NCI-H524 treated with DMSO at 0.1 percent for 48 hours (cell line): Measurements from ENCODE around the gene STXBP1.
"Not testable (repeated sequence)": the region's sequence is repeated elsewhere in the genome, so short reads cannot be mapped to it uniquely, and the experiment has no call there.

ENCODE experiments used
- DNase-seq: peaks from one replicate; lab custom pipeline; 2025; lab: John Stamatoyannopoulos, UW

Gene STXBP1

DNA sequence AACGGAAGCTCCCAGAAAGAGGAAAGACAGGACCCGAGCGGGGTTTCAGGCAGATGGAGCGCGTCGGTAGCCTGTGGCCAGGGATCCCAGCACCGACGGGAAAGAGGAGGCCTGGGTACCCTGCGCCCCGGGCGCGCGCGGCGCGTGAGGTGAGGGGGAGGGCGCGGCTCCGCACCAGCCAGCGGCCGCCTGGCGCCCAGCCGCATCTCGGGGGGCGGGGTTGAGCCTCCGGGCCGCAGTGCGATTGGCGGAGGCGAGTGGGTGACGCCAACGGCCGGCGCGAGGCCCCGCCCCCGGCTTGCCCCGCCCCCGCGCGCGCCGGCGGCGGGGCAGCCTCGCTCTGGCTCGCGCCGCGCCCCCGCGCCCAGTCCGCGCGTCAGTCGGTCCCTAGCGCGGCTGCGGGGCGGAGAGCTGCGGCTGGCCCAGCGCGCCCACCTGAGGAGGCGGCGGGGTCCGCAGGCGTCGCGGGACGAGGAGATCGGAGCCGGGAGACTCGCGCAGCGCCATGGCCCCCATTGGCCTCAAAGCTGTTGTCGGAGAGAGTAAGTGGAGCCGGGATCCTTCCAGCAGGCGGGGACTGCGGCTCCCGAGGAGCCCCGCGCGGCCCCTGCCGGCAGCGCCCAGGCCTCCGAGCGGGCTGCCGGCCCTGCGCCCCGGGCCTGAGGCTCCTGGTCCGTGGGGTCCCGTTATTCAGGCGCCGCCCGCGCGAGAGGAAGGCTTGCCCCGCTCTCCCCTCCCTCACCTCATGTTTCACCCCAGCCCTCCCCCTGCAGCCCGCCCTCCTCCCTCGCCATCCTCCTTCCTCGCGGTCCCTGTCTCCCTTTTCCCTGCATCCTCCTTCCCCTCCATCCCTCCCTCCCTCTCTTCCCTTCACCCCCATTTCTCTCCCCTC is at the start of gene STXBP1:
Gene STXBP1 (plus strand): TSS at position 379 of the 892 bp plus-strand sequence. CDS start 127 bp downstream, at position 506.
- DNase-seq: no peak

DNA sequence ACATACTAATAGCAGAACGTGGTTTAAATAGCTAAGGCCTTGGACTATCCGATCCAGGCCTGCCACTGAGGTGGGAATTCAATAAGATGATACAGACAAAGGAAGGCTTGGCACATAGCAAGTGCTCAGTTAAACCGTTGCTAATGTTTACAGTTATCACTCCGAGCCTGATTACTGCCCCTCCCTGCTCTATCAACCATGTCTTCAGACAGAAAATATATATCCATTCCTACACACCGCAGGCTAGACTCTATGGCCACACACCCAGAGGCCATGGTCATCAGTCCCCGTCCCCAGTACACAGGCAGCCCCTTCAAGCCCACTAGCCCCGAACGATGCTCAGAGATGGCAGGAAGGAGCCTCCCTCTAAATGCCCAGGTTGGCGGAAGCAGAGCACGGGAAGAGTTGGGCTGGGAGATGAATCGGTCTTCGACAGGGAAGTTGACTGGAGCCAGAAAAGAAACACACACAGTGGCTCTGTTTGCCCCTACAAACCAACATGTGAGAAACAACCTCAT is 49.7 kb upstream of the STXBP1 start:
- DNase-seq: no peak

DNA sequence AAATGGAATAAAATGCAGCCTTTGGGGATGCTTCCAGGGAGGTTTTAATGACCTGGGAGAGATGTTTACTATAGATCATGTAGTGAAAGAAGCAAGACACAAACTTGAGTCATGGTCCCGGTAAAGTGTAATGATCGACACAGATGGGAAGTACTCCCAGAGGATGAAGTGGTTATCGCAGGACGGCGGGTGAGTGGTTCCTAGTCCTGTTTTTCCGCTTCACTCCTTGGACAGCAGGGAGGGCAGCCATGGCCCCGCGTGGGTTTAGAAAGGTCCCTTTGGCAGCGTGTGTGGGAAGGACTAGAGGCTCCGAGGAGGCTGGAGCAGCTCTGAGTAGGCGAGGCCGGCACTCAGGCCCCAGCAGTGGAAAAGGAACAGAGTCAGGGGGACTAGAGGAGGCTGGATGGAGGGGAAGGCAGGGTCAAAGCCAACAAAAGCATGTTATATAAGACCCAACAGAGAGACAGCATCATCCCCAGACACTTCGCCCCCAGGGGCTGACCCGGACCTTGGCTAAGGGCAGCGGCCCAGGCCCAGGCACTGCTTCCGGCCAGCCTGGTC is 49.2 kb upstream of the STXBP1 start:
- DNase-seq: no peak

DNA sequence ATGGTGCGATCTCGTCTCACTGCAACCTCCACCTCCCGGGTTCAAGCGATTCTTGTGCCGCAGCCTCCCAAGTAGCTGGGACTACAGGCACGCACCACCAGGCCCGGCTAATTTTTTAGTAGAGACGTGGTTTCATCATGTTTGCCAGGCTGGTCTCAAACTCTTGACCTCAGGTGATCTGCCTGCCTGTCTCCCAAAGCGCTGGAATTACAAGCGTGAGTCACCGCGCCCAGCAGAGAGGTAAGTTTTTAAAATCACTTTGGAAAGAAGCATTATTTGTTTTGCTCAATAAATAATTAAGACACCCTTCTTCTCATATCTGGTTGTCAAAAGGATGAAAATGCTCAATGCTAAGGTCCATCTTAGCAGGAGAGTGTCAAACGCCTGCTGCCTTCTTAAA is 48.5 kb upstream of the STXBP1 start:
- no peak for DNase-seq

DNA sequence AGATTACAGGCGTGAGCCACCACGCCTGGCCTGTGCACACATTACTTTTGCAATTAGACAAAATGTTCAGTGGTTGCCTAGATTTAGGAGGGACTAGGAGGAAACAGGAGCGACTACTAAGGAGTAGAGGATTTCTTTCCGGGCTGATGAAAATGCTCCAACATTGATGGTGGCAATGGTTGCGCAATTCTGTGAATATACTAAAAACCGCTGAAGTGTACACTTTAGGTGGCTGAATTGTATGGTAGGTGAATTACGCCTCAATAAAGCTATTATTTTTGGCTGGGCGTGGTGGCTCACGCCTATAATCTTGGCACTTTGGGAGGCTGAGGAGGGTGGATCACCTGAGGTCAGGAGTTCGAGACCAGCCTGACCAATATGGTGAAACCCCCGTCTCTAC is 46.8 kb upstream of the STXBP1 start:
- no peak for DNase-seq

DNA sequence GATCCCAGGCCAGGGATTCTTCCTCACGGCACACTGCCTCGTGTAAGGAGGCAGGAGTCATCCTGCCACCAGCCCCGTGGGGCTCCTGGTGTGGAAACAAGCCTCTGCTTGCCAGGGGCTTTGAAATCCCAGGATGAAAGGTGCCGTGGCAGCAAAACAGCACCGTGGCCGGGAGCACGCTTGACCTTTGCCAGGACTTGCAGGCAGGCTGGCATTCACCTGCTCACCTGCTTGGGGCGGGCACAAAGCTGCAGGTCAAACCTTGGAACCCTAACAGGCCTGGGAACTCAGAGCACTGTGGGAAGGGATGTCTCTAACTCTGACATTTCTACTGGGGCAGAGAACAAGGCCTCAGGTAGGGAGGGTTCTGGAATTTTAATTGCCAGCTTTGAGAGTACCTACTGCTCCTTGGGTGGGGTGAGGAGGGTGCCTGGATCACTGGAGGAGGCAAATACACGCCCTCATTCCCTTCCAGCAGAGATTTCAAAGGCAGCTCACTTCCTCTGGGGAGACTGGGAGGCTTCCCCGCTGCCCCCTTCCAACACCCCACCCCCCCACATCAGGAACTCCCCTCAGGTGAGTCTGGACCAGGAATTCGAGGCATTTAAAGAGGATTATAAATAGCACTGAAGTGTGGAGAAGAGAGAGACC is 45.6 kb upstream of the STXBP1 start:
- DNase-seq: no peak

DNA sequence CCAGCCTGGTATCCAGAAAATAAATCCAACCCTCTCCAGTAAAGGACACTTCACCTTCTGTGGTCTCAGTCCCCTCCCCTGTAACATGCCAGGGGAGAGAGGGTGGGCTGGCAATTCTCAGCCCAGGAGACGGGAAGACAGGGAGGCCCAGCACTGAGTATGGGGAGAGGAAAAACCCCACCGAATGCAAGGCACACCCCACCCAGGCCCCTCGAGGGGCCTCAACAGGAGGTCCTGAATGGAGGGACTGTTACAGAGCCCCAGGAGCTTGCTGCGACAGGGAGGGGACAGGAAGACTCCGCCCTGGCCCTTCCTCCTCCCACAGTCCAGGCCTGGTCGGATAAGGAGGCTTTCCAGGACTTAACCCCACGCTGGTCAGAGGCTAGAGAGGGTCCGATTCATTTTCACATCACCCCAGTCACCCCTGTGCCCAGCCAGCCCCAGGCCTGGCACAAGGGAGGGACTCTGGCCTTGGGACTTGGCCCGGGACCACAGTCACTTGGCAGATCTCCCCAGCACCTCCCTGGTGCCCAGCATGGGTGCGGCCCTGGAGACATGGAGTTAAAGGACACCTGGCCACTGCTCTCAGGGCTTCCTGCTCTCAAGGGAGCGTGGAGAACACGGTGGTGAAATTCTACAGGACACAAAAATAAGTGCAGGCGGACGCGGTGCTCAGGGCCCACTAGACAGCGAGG is 44.9 kb upstream of the STXBP1 start:
- DNase-seq: no peak

DNA sequence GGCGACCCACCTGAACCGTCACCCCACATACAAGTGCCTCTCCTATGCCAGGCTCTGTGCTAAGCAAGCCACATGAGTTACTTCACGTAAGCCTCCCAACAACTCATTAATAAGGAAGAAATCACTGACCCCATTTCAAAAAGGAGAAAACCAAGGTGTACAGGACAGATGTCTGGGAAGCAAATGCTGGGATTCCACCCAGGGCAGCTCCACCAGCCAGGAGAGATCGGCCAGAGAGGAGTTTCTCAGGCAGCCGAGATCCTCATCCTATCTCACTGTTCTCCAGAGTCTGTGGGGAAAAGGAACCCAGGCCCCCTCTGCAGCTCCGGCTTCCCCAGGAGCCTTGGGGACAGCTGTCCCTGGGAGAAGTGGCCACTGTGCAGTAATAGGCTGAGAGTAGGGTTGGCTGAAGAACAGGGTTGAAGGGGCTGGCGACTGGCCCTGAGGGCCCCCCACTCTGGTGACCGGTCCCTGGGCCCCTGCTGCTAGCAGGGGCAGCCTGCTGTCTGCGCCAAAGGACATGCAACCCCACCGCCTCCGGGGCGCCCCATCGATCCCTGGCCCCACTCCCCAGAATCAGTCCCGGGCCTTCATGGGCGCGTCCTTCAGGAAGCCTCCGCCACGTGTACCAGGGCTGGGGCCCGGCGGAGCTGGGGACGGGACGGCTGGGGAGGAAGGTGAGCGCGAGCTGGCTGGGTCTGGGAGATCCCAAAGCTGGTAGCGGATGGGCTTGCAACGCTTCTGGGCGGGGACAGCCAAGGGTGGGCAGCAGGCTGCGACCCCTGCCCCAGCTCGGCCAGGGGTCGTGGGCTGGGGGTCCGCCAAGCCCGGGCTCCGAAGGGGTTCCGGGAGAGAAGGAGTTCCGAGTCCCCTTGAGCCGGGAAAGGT is 44.1 kb upstream of the STXBP1 start:
- no peak for DNase-seq

DNA sequence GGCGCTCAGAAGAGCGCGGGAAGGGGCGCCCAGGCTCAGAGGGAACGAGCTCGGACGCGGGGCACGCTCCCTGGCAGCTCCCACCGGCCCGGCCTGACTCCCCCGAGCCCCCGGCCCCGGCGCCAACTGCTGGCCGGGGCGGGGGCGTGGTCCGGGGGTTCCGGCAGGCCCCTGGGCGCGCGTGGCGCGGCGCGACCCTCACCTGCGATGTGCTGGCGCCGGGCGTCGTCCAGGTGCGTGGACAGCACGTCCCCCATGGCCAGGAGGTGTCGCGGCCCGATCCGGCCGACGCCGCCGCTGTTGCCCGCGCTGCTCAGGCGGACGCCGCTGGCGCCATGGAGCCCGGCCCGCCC is 43.5 kb upstream of the STXBP1 start:
- DNase-seq: no peak

DNA sequence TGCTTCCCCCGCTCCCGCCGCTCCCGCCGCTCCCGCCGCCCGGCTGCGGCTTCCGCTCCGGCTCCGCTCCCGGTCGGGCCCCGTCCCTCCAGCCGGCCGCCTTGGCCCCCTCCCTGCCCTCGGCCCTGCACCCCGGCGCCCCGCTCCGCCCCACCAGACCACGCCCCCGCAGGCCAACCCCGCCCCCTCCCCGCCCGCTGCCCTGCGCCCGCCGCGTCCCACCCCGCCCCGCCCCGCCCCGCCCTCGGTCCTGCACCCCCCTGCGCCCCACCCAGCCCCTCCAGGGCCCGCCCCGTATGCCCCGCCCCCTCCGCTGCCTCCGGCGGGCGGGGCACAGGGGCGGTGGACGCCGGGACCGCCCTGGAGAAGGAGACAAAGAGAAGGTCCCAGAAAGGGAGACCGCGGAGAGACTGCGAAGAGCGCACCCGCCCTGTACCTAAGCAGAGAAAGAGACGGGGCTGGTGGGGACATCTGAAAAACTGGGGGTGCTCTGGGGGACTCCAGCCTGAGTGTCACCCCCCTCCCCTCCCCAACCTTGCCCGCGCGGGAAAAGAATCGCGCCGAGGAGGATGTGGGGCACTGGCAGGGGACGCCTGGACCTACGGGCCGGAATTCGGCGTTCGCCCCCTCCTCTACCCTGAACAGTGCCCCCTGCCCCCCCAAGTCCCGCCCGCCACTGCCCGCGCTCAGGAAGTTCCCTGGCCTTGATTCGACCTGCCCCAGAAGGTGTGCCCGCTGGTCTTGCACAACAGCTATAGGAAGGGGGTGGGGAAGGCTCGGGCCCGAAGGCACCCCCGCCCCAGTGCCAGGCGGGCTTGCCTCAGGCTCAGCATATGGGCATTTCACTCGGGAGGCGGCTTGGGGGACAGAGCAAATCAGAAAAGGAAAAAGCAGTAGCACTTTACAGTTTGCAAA is 42.8 kb upstream of the STXBP1 start:
- DNase-seq: peak; percentile 36

DNA sequence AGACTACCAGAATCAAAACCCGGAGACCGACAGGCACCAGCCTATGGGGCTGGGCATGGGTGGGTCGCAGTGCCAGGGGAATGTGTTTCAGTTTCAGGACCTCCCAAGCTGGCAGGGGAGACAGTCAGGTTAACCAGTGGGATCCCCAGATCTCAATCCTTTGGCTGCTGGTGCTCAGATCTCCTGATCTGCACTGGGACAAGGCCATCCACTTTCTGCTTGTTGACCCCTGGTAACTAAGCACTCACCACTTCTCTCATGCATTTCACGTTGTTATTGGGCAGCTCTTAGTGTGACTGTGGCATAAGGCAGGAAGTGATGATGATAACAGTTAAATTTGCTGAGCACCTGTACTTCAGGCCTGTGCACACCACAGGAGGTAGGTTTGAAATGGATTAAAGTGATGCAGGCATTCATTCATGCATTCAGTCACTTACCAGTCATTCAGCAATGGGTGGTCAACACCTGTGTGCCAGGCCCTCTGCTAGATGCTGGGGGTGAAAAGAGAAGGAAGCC is 42.1 kb upstream of the STXBP1 start:
- no peak for DNase-seq

DNA sequence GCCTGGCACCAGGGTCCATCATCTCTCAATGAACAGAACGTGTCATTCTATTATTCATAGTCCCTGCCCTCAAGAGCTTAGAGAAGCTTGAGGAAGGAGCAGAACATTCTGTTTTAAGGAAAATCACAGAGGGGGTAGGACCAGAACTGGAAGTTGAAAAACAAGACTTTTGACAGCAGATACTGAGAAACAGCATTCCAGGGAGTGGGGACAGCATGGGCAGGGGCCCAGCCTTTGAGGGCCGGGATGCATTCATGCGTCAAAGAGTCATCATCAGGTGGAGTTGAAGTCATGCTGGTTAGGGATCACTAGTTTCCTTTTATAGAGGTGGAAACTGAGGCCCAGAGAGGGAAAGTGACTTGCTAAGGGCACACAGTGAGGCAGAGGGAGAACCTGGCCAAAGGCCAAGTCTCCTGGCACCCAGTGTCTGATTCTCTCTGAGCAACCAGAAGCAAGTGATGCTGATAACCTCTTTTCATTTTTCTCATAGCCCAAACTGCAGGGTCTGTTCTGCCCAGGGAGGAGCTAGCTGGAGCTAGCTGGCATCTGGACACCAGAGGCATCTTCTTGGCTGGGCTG is 41.5 kb upstream of the STXBP1 start:
- DNase-seq: no peak

DNA sequence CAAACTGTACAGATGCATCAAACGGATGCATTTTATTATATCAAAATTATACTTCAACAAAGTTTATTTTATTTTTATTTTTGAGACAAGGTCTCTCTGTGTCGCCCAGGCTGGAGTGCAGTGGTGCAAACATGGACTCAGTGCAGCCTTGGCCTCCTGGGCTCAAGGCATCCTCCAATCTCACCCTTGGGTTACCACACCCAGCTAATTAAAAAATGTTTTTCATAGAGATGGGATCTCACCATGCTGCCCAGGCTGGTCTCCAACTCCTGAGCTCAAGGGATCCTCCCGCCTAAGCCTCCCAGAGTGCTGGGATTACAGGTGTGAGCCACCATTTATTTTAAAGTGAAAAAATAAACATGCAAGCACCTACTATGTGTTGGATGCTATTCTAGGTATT is 40.1 kb upstream of the STXBP1 start:
- DNase-seq: no peak

DNA sequence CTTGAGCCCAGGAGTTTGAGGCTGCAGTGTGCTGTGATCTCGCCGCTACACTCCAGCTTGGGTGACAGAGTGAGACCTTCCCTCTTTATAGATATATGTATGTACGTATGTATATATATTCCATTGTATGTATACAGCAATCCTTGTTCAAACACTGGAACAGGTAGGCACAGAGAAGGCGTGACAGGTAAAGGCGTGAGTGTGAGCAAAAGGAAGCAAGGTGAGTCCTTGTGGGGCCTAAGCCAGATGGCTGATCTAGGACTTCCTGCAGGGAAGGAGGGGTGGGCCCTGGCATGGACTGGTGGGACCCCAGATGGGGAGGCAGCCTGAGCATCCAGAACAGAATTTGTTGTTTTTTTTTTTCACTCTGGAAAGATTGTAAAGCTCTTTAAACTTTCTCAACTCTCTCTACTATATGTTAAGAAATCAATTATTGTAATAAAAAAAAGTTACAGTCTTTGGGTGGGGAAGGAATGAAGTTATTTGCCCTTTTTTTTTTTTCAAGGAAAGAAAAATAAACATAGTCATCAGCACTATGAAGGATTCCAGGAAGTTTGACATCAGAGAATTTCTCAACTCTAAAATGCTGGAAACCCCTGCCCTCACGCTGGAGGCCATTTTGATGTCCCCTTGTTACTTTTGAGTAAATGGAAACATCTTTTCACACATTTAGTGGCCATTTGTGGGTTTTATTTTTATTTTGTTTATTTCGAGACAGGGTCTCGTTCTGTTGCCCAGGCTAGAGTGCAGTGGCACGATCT is 38.9 kb upstream of the STXBP1 start:
- DNase-seq: no peak

DNA sequence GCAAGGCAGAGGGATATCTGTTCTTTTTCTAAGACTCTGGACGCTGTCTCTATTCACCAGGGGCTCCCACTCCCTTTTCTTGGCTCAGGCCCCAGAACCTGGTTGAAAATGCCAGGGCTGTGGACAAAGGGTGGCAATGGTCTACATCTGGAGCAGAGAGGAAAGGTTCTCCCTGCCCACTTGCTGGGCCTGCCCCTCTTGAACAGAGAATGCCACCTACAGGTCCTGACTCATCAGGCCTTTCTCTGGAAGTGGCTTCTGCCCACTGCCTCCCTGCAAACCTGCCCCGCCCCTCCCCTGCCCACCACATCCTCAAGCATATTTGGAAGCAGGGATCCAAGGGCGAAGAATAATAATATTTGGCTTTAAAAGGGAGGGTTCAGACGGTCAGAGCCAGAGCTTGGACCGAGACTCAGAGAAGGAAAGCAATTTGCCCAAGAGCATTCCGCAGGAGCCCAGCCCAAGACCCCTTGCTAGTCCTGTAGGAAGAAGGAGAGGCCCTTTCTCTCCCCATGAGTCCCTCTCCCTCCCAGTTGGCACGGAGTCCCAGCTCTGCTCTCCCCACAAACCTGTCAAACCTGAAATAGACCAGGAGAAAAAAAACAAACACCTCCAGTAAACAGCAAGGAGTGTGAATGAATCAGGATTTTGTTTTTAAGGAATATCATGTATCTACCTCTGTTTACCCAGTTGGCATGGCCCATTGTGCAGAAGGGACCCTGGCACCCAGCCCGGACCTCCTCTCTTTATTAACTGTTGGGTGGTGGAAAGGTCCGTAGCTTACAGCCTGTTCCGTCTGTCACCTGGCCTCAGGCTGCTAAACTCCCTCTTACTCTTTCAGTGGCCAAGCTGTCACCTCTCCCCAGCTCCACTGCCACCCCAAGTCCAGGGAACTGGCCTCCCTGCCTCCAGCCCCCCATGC is 37.7 kb upstream of the STXBP1 start:
- DNase-seq: no peak

DNA sequence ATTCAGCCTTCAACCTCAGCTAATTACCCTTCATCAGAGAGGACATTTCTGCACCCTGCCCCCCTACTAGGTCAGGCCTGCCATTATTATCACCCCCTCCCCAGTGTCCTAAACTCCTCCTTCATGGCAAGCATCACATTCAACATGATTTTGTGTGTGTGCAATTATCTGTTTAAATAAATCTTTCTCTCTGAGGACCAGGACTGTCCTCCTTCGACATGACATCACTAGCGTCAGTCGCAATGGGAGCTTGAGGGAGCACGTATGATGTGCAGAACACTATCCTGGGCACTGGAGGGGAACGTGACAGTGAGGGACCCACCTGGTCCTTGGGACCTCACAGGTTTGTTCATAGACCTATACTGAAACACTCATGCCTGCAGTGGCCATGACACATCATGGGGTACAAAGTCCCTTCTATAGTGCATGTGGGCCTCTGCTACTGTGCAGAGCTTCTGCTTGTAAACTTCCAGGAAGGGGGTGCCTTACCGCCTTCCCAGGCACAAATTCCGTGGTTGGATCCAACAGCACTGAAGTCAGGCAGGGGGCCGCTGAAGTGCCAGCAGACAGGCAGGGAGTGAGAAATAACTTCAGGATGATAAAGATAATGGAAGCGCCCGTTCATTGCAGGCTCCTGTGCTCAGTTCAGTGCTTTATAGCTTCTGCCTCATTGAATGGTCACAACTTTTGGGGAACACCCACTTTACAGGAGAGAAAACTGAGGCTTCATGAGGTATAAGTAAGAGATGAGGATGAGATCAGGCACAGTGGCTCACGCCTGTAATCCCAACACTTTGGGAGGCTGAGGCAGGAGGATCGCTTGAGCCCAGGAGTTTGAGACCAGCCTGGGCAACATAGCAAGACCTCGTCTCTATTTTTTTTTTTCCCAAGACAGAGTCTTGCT is 36.0 kb upstream of the STXBP1 start:
- no peak for DNase-seq

DNA sequence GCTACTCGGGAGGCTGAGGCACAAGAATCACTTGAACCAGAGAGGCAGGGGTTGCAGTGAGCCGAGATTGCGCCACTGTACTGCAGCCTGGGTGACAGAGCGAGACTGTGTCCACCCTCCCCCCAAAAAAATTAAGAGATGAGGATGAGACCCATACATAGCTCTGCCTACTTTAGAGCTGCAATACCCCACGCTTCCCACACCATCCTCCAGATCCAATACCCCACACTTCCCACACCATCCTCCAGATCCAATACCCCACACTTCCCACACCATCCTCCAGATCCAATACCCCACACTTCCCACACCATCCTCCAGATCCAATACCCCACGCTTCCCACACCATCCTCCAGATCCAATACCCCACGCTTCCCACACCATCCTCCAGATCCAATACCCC is 34.9 kb upstream of the STXBP1 start:
- DNase-seq: not testable (repeated sequence)
